ENCODE measurements around the gene CHRM5.

DNA sequence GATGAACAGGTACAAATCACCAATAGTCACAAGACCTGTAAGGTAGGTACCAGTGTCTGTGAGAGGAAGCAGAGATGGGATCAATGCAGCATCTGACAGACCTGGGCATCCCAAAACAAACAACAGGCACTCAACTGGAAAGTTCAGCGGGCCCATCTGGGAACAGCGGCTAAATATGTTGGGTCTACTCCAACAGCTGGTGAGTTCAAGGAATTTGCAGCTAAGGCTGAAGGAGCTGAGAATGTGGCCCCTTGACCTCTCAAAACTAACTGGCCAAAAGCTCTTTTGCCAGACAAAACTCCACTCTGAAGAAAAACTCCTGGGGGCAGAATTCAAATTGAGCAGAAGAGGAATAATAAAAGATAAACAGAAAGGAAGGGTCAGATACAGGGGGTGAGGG lies 46.3 kb downstream of the CHRM5 start:
- TF ChIP-seq EZH2 (IDR thresholded peaks at IDR 0.05; ENCODE audit: borderline replicate concordance, low read depth, low read length, severe bottlenecking), result no peak
- TF ChIP-seq CTCF (IDR thresholded peaks at IDR 0.05; ENCODE audit: extremely low read depth in 1 of 2, insufficient read depth in 1 of 2, low read depth in 1 of 2, low read length in 2 of 2), result no peak
- no peak for TF ChIP-seq POLR2A (IDR thresholded peaks at IDR 0.05; ENCODE audit: low read depth, low read length)
- TF ChIP-seq, protein P1, sequence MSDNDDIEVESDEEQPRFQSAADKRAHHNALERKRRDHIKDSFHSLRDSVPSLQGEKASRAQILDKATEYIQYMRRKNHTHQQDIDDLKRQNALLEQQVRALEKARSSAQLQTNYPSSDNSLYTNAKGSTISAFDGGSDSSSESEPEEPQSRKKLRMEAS (IDR thresholded peaks at IDR 0.05; ENCODE audit: insufficient read depth, insufficient read length), result no peak
- TF ChIP-seq POLR2AphosphoS5 (IDR thresholded peaks at IDR 0.05; ENCODE audit: insufficient read depth, low read depth, low read length), result no peak

All from endothelial cell of umbilical vein (primary cell).